ENCODE results near the gene KIAA0930. TPM values are rescaled to one million over a fixed set of nuclear protein-coding genes. Genes with fewer than 3 reads are reported as not detected.

The KIAA0930 gene
- total and polyA plus RNA-seq, 2 of the 4 experiments (the other 2 are of a cell fraction) = 25.3 to 34.1 TPM

GRCh38 chr22:45207981-45208664, 32.6 kb downstream of the KIAA0930 start:
- Histone ChIP-seq H2BK15ac (ENCODE audit: low read depth, low read length) (peak overlapping the region; percentile 22; the same call in 2 of the 3 replicates), H2BK5ac (ENCODE audit: low read depth, low read length, poor library complexity, severe bottlenecking) (peak overlapping the region; percentile 12), H3K14ac (replicated peaks; ENCODE audit: low read depth, low read length) (peak overlapping the region; percentile 41), H3K36me3 (ENCODE audit: control insufficient read depth, insufficient read depth, low read length) (peaks cover 22% of the 10 kb centered on the region), H3K56ac (ENCODE audit: extremely low read depth, insufficient read depth, low read length) (no peak overlapping the region), H4K20me1 (ENCODE audit: insufficient read depth, low read length) (peaks cover 26% of the 10 kb centered on the region), H4K91ac (ENCODE audit: insufficient read depth, low read depth, low read length) (peak overlapping the region; percentile 59), H4K8ac (ENCODE audit: low read depth in 2 of 2, low read length in 2 of 2) (peak overlapping the region in 1 of 2 experiments; percentile 6; a peak in 1 of 4 replicates), H2AFZ (replicated peaks; ENCODE audit: low read length, poor library complexity) (peak overlapping the region; percentile 26), H3K9me1 (ENCODE audit: insufficient read depth, low read length) (peaks cover 30% of the 10 kb centered on the region), H3K4ac (ENCODE audit: low read depth, low read length) (peak overlapping the region; percentile 65), H3K4me2 (ENCODE audit: low read depth, low read length) (no peak overlapping the region), H3K23ac (ENCODE audit: low read depth, low read length) (peak overlapping the region; percentile 21; the same call in 1 of the 2 replicates), H3K9ac (ENCODE audit: low read depth, low read length) (no peak overlapping the region), H3K9me3 (ENCODE audit: control insufficient read depth, insufficient read depth, low read length) (no peaks in the 10 kb centered on the region), H3K18ac (ENCODE audit: low read depth, low read length) (peak overlapping the region; percentile 22; the same call in 1 of the 2 replicates), H2AK5ac (ENCODE audit: low read depth, low read length) (peak overlapping the region; percentile 88), H3K79me1 (ENCODE audit: low read depth in 1 of 2, low read length in 2 of 2) (peaks cover 14 to 50% of the 10 kb centered on the region in 2 experiments; a peak in 3 of 4 replicates), H2AK9ac (replicated peaks; ENCODE audit: low read depth, low read length, poor library complexity) (peak overlapping the region; percentile 47), H2BK20ac (ENCODE audit: low read depth, low read length) (peak overlapping the region; percentile 41; the same call in 1 of the 2 replicates), H3K4me3 (ENCODE audit: insufficient read depth, low read depth, low read length) (no peak overlapping the region), H3K27me3 (ENCODE audit: control insufficient read depth, insufficient read depth, low read length) (no peaks in the 10 kb centered on the region), H2BK120ac (ENCODE audit: low read depth, low read length) (peak overlapping the region; percentile 41), H4K5ac (ENCODE audit: low read depth, low read length) (no peak overlapping the region), H3K4me1 (ENCODE audit: control insufficient read depth, insufficient read depth, low read length) (peaks cover 38% of the 10 kb centered on the region), H3K27ac (ENCODE audit: insufficient read depth, low read length) (no peak overlapping the region)
- no peak for TF ChIP-seq SMC3 (IDR thresholded peaks at IDR 0.05; ENCODE audit: low read depth, low read length)
- no peak for TF ChIP-seq MAFK (IDR thresholded peaks at IDR 0.05; ENCODE audit: low read depth, low read length)
- peak; percentile 66; the same call in 1 of the 2 replicates for TF ChIP-seq FOS (IDR thresholded peaks at IDR 0.05; ENCODE audit: low read depth, low read length)
- TF ChIP-seq POLR2A (IDR thresholded peaks at IDR 0.05; ENCODE audit: low read depth, low read length) = peak; percentile 25; the same call in 1 of the 2 replicates
- peak; percentile 20; the same call in 1 of the 2 replicates for TF ChIP-seq MXI1 (IDR thresholded peaks at IDR 0.05; ENCODE audit: borderline replicate concordance, low read depth, low read length)
- peak; percentile 60 for TF ChIP-seq NFE2L2 (IDR thresholded peaks at IDR 0.05; ENCODE audit: low read depth, low read length)
- 100% methylated on average over 7 of the region's 24 CpGs; no CpG with 5 or more reads in 1 of the 2 experiments for WGBS, 2 experiments (ENCODE audit: extremely low coverage in 2 of 2, insufficient read length in 1 of 2)
- intact Hi-C loops (cut with micrococcal nuclease) = no loop called here
- in situ Hi-C loops (cut with MboI; ENCODE audit: low sequenced_read_pairs) = no loop called here
- dilution Hi-C loops (cut with HindIII; ENCODE audit: low sequenced_read_pairs, unreplicated experiment) = no loop called here
- peak; percentile 95 for DNase-seq
- ATAC-seq (ENCODE audit: low read depth) = no peak
- BruUV-seq (replicated peaks) = no TSS peak
- CTCF ChIA-PET = no interaction called here
- POLR2A ChIA-PET (ENCODE audit: unreplicated experiment) = no interaction called here
